ENCODE measurements around the gene CYB561A3. TPM values are rescaled to one million over a fixed set of nuclear protein-coding genes. Genes with fewer than 3 reads are reported as not detected.

CYB561A3 gene
- total RNA-seq, 2 experiments from 2014 or later, result 28.1 to 63.8 TPM

GRCh38 chr11:61332797-61333549, 28.7 kb downstream of the CYB561A3 start, which contains the start of the genes DDB1 and TKFC:
Gene DDB1 (minus strand): TSS chr11:61333105. CDS start chr11:61332968, 137 bp downstream.
Gene TKFC (plus strand): TSS chr11:61333228. CDS start chr11:61334729, 1,501 bp downstream.
- DNase-seq (ENCODE audit: low spot score), result peak; percentile 96
- Histone ChIP-seq H3K4me1 (ENCODE audit: insufficient read depth, low read length, poor library complexity, severe bottlenecking) (peaks cover 44% of the 10 kb centered on the region), H3K4me3 (ENCODE audit: low read depth, low read length, poor library complexity, severe bottlenecking) (peak within 1 kb of the TSS; percentile 98), H4K20me1 (ENCODE audit: insufficient read depth, low read length) (peaks cover 11% of the 10 kb centered on the region), H3K36me3 (ENCODE audit: insufficient read depth, low read length) (peaks cover 38% of the 10 kb centered on the region), H3K27ac (ENCODE audit: low read depth, low read length, poor library complexity, severe bottlenecking) (peak within 1 kb of the TSS; percentile 79), H3K9me2 (ENCODE audit: insufficient read depth, low read length) (no peaks in the 10 kb centered on the region), H3K9me3 (ENCODE audit: low read length) (no peaks in the 10 kb centered on the region), H2AFZ (ENCODE audit: low read length) (peak within 1 kb of the TSS; percentile 63), H3K4me2 (ENCODE audit: low read length) (peak within 1 kb of the TSS; percentile 97), H3K79me2 (ENCODE audit: insufficient read depth, low read depth, low read length) (peaks cover 52% of the 10 kb centered on the region)
- intact Hi-C loops (cut with micrococcal nuclease; ENCODE audit: unreplicated experiment), result loop anchor here (5.0 kb wide), 1 partner anchor 94 kb away; the partner anchor contains the start of gene CPSF7
- ChIA-PET CTCF (ENCODE audit: unreplicated experiment) (interaction anchor here (2.5 kb wide), 1 partner anchor 52 kb away, joined by 9 read pairs; no protein-coding TSS in a partner anchor), POLR2A (interaction anchor here (1.0 to 4.9 kb wide), 5 partner anchors 23 to 97 kb away, joined by 5 to 80 read pairs (median 9); partner anchors contain the start of genes CPSF7, CYB561A3, SDHAF2 and TMEM138)
- no TSS peak for BruUV-seq (replicated peaks)
- TF ChIP-seq CTCF (conservative IDR thresholded peaks at IDR 0.05; ENCODE audit: low read length), result no peak
- no peak for TF ChIP-seq EZH2phosphoT487 (IDR thresholded peaks at IDR 0.05; ENCODE audit: borderline replicate concordance, low read depth, low read length)

- H3K9me2 ChIP-seq (ENCODE audit: insufficient read depth, low read length), result no peaks in the 10 kb centered on the region
- TF ChIP-seq EZH2phosphoT487 (IDR thresholded peaks at IDR 0.05; ENCODE audit: borderline replicate concordance, low read depth, low read length) (no peak), CTCF (conservative IDR thresholded peaks at IDR 0.05; ENCODE audit: low read length) (no peak)
- no peaks in the 10 kb centered on the region for H3K9me3 ChIP-seq (ENCODE audit: low read length)
- H2AFZ ChIP-seq (ENCODE audit: low read length), result peak overlapping the region; percentile 63
- ChIA-PET POLR2A (interaction anchor here (1.1 kb wide), 1 partner anchor 30 kb away, joined by 9 read pairs; the partner anchor contains the start of genes CYB561A3 and TMEM138), CTCF (ENCODE audit: unreplicated experiment) (no interaction called here)
- peaks cover 44% of the 10 kb centered on the region for H3K36me3 ChIP-seq (ENCODE audit: insufficient read depth, low read length)
- peak overlapping the region; percentile 79 for H3K27ac ChIP-seq (ENCODE audit: low read depth, low read length, poor library complexity, severe bottlenecking)
- TSS peak; percentile 49 for BruUV-seq (replicated peaks)
- peak overlapping the region; percentile 98 for H3K4me3 ChIP-seq (ENCODE audit: low read depth, low read length, poor library complexity, severe bottlenecking)
- peaks cover 11% of the 10 kb centered on the region for H4K20me1 ChIP-seq (ENCODE audit: insufficient read depth, low read length)
- H3K4me2 ChIP-seq (ENCODE audit: low read length), result peak overlapping the region; percentile 97
- peaks cover 44% of the 10 kb centered on the region for H3K4me1 ChIP-seq (ENCODE audit: insufficient read depth, low read length, poor library complexity, severe bottlenecking)
- H3K79me2 ChIP-seq (ENCODE audit: insufficient read depth, low read depth, low read length), result peaks cover 58% of the 10 kb centered on the region
- intact Hi-C loops (cut with micrococcal nuclease; ENCODE audit: unreplicated experiment), result loop anchor here (5.0 kb wide), 1 partner anchor 95 kb away; the partner anchor contains the start of gene CPSF7
- DNase-seq (ENCODE audit: low spot score), result peak; percentile 10
These were observed 29.3 kb downstream of the CYB561A3 start for GRCh38 chr11:61332281-61332796.

Data from OCI-LY7 (cell line).